ENCODE results near the gene TCP11L1.
"Not testable (repeated sequence)": the region's sequence is repeated elsewhere in the genome, so short reads cannot be mapped to it uniquely, and the experiment has no call there.

Gene TCP11L1

GRCh38 chr11:33028537-33028914 lies 10.8 kb upstream of the TCP11L1 start:
- no peak for DNase-seq (ENCODE audit: low read depth in 1 of 2, low spot score in 1 of 2)

DNA sequence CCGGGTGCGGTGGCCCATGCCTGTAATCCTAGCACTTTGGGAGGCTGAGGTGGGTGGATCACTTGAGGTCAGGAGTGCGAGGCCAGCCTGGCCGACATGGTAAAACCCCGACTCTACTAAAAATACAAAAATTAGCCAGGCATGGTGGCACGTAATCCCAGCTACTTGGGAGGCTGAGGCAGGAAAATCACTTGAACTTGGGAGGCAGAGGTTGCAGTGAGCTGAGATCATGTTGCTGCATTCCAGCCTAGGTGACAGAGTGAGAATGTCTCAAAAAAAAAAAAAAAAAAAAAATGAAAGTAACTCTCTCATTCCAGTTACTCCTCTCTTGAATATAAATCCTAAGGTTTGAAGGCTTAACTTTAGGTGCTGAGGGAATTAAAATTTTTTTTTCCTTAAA lies 10.2 kb upstream of the TCP11L1 start:
- not testable (repeated sequence) for DNase-seq (ENCODE audit: low read depth in 1 of 2, low spot score in 1 of 2)

GRCh38 chr11:33033493-33033892 lies 5.9 kb upstream of the TCP11L1 start:
- DNase-seq (ENCODE audit: low read depth in 1 of 2, low spot score in 1 of 2): no peak

- DNase-seq (ENCODE audit: low read depth in 1 of 2, low spot score in 1 of 2): no peak
Observed at GRCh38 chr11:33035011-33035410, 4.4 kb upstream of the TCP11L1 start.

DNA sequence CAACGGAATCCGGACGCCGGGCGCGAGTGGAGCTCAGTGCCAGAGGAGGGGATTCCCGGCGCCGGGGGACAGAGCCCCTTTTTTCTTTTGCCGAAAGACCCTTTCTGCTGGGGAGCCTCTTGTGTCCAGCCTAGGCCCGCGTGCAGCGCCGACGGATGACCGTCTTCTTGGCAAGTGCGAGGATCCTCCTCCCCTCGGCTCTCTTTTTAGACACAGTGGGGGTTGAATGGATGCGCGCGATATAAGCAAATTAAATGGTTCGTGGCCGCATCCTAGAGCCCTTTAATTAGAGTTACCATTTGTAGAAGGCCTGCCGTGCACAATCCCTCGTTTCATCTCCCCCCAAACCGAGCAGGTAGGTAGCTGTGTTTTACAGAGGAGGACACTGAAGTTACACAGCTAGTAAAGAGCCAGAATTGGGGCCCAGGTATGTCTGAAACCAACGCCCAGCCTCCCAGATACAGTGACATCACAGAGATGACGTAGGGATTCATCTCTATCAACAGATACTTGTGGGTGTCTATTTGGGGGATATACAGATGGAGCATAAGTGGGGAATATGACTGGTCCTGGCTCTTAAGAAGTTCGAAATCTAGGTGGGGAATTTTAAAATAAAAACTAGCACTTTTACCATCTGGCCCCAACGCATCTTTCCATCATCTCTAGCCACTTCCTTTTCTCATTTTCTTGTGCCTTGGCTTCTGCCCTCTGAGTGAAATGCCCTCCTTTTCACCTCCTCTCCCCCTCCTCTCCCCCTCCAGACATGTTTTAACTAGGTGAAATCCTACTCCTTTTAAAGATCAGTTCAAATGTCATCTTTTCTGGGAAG lies 875 bp downstream of the TCP11L1 start:
- peak in 1 of 2 donors; percentile 43 for DNase-seq (ENCODE audit: low read depth in 1 of 2, low spot score in 1 of 2)

DNA sequence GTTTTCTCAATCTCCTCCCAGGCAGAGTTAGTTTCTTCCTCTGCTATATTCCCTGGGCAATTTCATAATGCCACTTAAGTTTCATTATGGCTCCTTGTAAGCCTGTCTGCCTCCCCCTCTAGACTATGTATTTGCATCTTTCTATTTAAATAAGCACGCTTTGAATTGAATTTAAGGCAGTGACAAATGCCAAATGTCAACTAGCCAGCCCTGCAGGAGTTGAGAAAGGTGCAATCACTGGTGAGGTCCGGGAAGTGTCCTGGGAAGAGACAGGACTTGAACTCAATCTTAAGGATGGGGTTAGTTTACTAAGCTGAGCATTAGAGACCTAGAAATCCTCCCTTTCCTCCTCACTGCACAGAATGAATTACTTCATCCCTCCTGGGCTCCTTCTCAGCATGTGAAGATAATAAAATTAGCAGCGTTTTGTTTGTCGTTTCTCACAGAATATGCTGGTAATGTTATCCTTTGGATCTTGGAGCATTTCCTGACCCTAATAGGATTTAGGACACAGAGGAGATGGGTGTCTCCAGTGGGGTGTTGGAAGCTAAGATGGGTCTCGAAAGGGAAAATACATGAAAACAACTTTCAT lies 1.6 kb downstream of the TCP11L1 start:
- DNase-seq (ENCODE audit: low read depth in 1 of 2, low spot score in 1 of 2): no peak

GRCh38 chr11:33043221-33043830 lies 4.0 kb downstream of the TCP11L1 start:
- DNase-seq (ENCODE audit: low read depth in 1 of 2, low spot score in 1 of 2): no peak

DNA sequence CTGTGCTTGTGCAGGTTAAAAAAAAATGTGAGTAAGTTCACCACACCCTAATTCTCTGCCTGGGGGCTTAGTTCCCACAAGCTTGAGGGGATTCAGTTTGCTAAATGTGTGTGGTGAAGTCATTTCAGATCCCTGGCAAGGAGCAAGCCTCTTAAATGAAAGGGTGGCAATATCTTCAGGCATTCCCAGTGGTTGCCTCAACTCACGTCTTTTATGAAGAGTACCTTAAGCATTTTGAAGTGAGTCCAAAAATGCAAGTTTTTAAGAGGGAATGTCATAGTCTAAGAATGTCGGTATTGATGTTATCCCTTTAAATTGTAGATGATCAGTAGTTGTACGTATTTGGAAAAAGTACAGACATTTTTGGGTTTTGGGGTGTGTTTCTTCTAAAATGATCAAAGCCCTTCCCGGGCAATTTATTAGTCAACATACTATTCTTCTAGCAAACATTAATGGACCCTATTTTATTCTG lies 4.9 kb downstream of the TCP11L1 start:
- no peak for DNase-seq (ENCODE audit: low read depth in 1 of 2, low spot score in 1 of 2)

- DNase-seq (ENCODE audit: low read depth in 1 of 2, low spot score in 1 of 2): no peak
Observed at GRCh38 chr11:33045551-33046255, 6.3 kb downstream of the TCP11L1 start.

DNA sequence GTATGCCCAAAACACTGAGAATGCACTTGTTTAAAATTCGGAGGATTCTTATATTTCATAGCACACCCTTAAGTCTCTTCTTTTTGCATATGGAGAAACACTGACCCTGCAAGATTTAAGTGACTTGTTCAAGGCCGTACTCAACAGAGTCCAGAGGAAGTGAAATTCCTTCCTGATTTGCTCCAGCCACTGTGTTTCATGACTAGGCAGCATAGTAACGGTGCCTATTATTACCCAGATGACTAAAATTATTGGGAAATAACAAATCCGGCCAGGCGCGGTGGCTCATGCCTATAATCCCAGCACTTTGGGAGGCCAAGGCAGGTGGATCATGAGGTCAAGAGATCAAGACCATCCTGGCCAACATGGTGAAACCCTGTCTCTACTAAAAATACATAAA lies 9.3 kb downstream of the TCP11L1 start:
- not testable (repeated sequence) for DNase-seq (ENCODE audit: low read depth in 1 of 2, low spot score in 1 of 2)

DNA sequence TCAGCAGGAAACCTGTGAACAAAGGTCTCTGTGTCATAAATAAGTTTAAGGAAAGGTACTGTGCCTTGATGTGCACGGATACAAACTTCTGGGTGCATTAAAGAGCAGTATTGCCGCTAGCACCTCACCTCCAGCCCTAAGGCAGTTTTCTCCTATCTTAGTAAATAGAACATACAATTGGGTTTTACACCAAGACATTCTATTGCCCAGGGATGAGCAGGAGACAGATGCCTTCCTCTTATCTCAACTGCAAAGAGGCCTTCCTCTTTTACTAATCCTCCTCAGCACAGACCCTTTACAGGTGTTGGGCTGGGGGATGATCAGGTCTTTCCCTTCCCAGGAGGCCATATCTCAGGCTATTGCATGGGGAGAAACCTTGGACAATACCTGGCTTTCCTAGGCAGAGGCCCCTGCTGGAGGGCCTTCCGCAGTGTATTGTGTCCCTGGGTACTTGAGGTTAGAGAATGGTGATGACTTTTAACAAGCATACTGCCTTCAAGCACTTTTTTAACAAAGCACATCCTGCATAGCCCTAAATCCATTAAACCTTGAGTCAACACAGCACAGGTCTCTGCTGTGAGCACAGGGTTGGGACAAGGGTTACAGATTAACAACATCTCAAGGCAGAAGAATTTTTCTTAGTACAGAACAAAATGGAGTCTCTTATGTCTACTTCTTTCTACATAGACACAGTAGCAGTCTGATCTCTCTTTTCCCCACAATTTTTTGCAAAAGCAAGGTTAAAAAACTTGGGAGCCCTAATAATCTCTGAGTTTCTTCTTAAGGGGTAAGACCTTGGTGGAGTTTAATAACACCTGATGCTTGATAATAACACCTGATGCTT lies 10.4 kb downstream of the TCP11L1 start:
- DNase-seq (ENCODE audit: low read depth in 1 of 2, low spot score in 1 of 2): not testable (repeated sequence)

- no peak for DNase-seq (ENCODE audit: low read depth in 1 of 2, low spot score in 1 of 2)
Observed at GRCh38 chr11:33052231-33052630, 12.9 kb downstream of the TCP11L1 start.

DNA sequence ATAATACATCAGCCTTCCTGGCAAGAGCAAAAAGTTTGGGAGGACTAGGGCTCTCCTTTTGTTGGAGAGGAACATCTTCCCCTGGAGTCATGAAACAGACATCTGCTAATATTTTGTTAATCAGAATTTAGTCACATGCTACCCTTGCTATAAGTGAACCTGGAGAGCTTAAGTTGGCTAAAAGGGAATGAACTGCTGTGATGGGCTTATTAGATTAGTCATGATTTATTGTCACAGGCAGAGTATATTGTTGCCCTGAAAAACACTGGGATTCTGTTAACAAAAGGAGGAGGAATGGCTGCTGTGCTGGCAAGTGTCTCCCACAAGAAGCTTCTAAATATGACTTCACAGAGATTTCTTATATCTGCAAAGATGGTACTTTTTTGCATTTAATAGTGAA lies 16.0 kb downstream of the TCP11L1 start:
- DNase-seq (ENCODE audit: low read depth in 1 of 2, low spot score in 1 of 2): no peak

DNA sequence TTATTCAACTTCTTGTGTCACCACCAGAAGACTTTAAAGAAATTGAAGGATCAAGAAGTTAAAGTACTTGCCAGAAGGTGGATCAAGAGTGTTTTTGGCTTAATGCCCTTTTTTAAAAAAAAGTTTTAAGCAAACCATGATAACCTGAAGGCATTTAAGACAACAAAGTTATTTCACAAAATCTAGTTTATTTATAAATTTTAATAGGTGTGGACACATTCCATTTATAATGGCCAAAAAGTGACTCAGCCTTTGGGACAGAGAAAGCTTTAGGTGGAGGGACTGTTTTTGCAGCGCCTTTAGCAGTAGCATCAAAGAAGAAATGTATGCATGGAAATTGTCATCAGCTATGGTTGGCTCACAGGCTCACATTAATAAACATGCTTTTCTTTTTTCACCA lies 17.9 kb downstream of the TCP11L1 start:
- no peak for DNase-seq (ENCODE audit: low read depth in 1 of 2, low spot score in 1 of 2)

- no peak for DNase-seq (ENCODE audit: low read depth in 1 of 2, low spot score in 1 of 2)
Observed at GRCh38 chr11:33059331-33060007, 20.1 kb downstream of the TCP11L1 start.

- no peak for DNase-seq (ENCODE audit: low read depth in 1 of 2, low spot score in 1 of 2)
Observed at GRCh38 chr11:33060271-33060670, 20.9 kb downstream of the TCP11L1 start.

DNA sequence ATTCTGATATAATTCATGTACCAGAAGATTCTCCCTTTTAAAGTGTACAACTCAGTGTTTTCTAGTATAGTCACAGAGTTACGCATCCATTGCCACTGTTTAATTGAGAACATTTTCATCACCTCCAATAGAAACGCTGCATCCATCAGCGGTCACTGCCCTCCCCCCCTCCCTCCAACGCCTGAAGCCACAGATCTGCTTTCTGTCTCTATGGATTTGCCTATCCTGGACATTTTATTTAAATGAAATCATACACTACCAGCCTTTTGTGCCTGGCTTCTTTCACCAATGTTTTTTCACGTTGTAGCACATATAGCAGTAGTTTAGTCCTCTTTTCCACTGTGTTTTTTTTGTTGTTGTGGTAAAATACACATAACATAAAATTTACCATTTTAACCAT lies 22.8 kb downstream of the TCP11L1 start:
- DNase-seq (ENCODE audit: low read depth in 1 of 2, low spot score in 1 of 2): no peak

GRCh38 chr11:33063326-33063881 lies 24.0 kb downstream of the TCP11L1 start:
- DNase-seq (ENCODE audit: low read depth in 1 of 2, low spot score in 1 of 2): peak in 1 of 2 donors; percentile 16

GRCh38 chr11:33064033-33064825 lies 24.9 kb downstream of the TCP11L1 start:
- DNase-seq (ENCODE audit: low read depth in 1 of 2, low spot score in 1 of 2): no peak
